Breast epithelium (tissue), 4 donors: ENCODE measurements around the gene COQ9. TPM values are rescaled to one million over a fixed set of nuclear protein-coding genes. Genes with fewer than 3 reads are reported as not detected.

Experiments
- DNase-seq, 2 donors: peaks; one replicate each; pipeline ENCODE4 v3.0.0-alpha.2; 2019; ENCODE audit warnings: low spot score in 2 of 2
- H3K27ac ChIP-seq, 2 donors: fragments of 200-600 bp; sonication (generic) in 1 of 2; one replicate each; pipeline ENCODE4 v1.5.1; 2016 to 2019; ENCODE audit warnings: mild to moderate bottlenecking in 1 of 2
- H3K27me3 ChIP-seq, 2 donors: fragments of 200-600 bp; sonication (generic) in 1 of 2; one replicate each; pipeline versions ENCODE4 v1.5.1 to v1.6.0; 2017 to 2019; ENCODE audit warnings: control low read depth in 1 of 2, mild to moderate bottlenecking in 1 of 2
- H3K36me3 ChIP-seq: fragments of 200-600 bp; one replicate; pipeline ENCODE4 v1.5.1; 2019
- H3K4me1 ChIP-seq, 2 donors: fragments of 200-600 bp; sonication (generic); one replicate each; pipeline ENCODE4 v1.5.1; 2016 to 2019; ENCODE audit warnings: control low read depth in 1 of 2
- H3K4me3 ChIP-seq, 3 donors: fragments of 200-600 bp; sonication (generic); 1 replicate in 2 of 3; 2 replicates in 1 of 3; pipeline ENCODE4 v1.5.1; 2016 to 2019; ENCODE audit warnings: mild to moderate bottlenecking in 3 of 3, moderate library complexity in 2 of 3
- H3K9me3 ChIP-seq, 2 donors: fragments of 200-600 bp; sonication (generic) in 1 of 2; one replicate each; pipeline ENCODE4 v1.5.1; 2016 to 2019; ENCODE audit warnings: control low read depth in 1 of 2
- CTCF ChIP-seq, 3 donors: fragments of 450-650 bp; IDR thresholded peaks; one replicate each; pipeline ENCODE4 v1.5.1; 2016 to 2017; ENCODE audit warnings: antibody characterized with exemption in 3 of 3, mild to moderate bottlenecking in 3 of 3, moderate library complexity in 3 of 3
- POLR2A ChIP-seq: fragments of 450-650 bp; IDR thresholded peaks from one replicate; pipeline ENCODE4 v1.6.1; 2016; ENCODE audit warnings: antibody characterized with exemption, mild to moderate bottlenecking, moderate library complexity
- POLR2AphosphoS5 ChIP-seq, 3 donors: sonication (generic); formaldehyde crosslinking; IDR thresholded peaks; one replicate each; pipeline ENCODE4 v1.6.1; 2017; ENCODE audit warnings: antibody characterized with exemption in 3 of 3
- intact Hi-C: fragments of 100-400 bp; cut with DNase I; formaldehyde crosslinking; loops from one replicate; pipeline ENCODE4 v1.15.1; 2023; ENCODE audit warnings: low total_unique reads
- total RNA-seq, 3 donors: library from RNA; depleted of rRNA; stranded (reverse); fragments of >200 nt; gene quantifications; one replicate each; pipeline ENCODE4 v1.1.0, GENCODE V29; 2016

The COQ9 gene
- total RNA-seq, 3 donors from 2014 or later, result 36.0 to 42.6 (median 40.7) TPM

GRCh38 chr16:57477531-57478202 lies 30.4 kb downstream of the COQ9 start:
- no peaks in the 10 kb centered on the region for H3K9me3 ChIP-seq
- TF ChIP-seq POLR2A (no peak), POLR2AphosphoS5 (IDR thresholded peaks at IDR 0.05) (no peak), CTCF (IDR thresholded peaks at IDR 0.05) (no peak)
- peak in 1 of 2 donors; percentile 28 for DNase-seq
- H3K27ac ChIP-seq, result no peak overlapping the region
- peaks cover 0 to 12% of the 10 kb centered on the region in 2 donors for H3K4me1 ChIP-seq
- no peaks in the 10 kb centered on the region for H3K36me3 ChIP-seq
- intact Hi-C loops, result no loop called here
- no peak overlapping the region for H3K4me3 ChIP-seq
- H3K27me3 ChIP-seq, result no peaks in the 10 kb centered on the region

- peaks cover 0 to 12% of the 10 kb centered on the region in 2 donors for H3K4me1 ChIP-seq
- intact Hi-C loops, result no loop called here
- H3K4me3 ChIP-seq, result peak overlapping the region; percentile 44 to 68 (median 47)
- TF ChIP-seq CTCF (IDR thresholded peaks at IDR 0.05), result no peak
- no peak for TF ChIP-seq POLR2AphosphoS5 (IDR thresholded peaks at IDR 0.05)
- TF ChIP-seq POLR2A, result no peak
- peak overlapping the region in 1 of 2 donors; percentile 70 for H3K27ac ChIP-seq
- DNase-seq, result peak in 1 of 2 donors; percentile 44
- H3K9me3 ChIP-seq, result no peaks in the 10 kb centered on the region
- H3K36me3 ChIP-seq, result no peaks in the 10 kb centered on the region
- H3K27me3 ChIP-seq, result no peaks in the 10 kb centered on the region
These were observed 31.3 kb downstream of the COQ9 start for GRCh38 chr16:57478396-57479204.

GRCh38 chr16:57479205-57479975 lies 32.1 kb downstream of the COQ9 start:
- peak overlapping the region; percentile 44 to 68 (median 47) for H3K4me3 ChIP-seq
- H3K27me3 ChIP-seq, result no peaks in the 10 kb centered on the region
- H3K4me1 ChIP-seq, result peaks cover 0 to 18% of the 10 kb centered on the region in 2 donors
- intact Hi-C loops, result no loop called here
- no peaks in the 10 kb centered on the region for H3K36me3 ChIP-seq
- H3K9me3 ChIP-seq, result no peaks in the 10 kb centered on the region
- peak overlapping the region; percentile 12 to 70 for H3K27ac ChIP-seq
- peak in 1 of 2 donors; percentile 51 for DNase-seq
- TF ChIP-seq CTCF (IDR thresholded peaks at IDR 0.05), result no peak
- TF ChIP-seq POLR2AphosphoS5 (IDR thresholded peaks at IDR 0.05), result no peak
- no peak for TF ChIP-seq POLR2A

GRCh38 chr16:57479976-57480753 lies 32.9 kb downstream of the COQ9 start:
- no peaks in the 10 kb centered on the region for H3K36me3 ChIP-seq
- H3K4me3 ChIP-seq, result peak overlapping the region; percentile 44 to 68 (median 47)
- no peak for TF ChIP-seq CTCF (IDR thresholded peaks at IDR 0.05)
- TF ChIP-seq POLR2AphosphoS5 (IDR thresholded peaks at IDR 0.05), result no peak
- TF ChIP-seq POLR2A, result no peak
- H3K4me1 ChIP-seq, result peaks cover 0 to 18% of the 10 kb centered on the region in 2 donors
- no peaks in the 10 kb centered on the region for H3K9me3 ChIP-seq
- no peaks in the 10 kb centered on the region for H3K27me3 ChIP-seq
- intact Hi-C loops, result no loop called here
- H3K27ac ChIP-seq, result peak overlapping the region in 1 of 2 donors; percentile 70
- peak in 1 of 2 donors; percentile 45 for DNase-seq
